ENCODE data around the gene EXOSC5. TPM values are rescaled to one million over a fixed set of nuclear protein-coding genes. Genes with fewer than 3 reads are reported as not detected.

The EXOSC5 gene
- total and polyA plus RNA-seq, 2 of the 13 experiments (the other 11 are each of a cell fraction or from before 2014, with no cell fraction given) = 24.1 to 26.5 TPM

GRCh38 chr19:41352609-41353465 is 44.3 kb downstream of the EXOSC5 start (continued):
- TF ChIP-seq ZBTB40 (IDR thresholded peaks at IDR 0.05) = no peak
- no peak for TF ChIP-seq ZBTB40 (CRISPR knock-in tag; IDR thresholded peaks at IDR 0.05)
- TF ChIP-seq ZNF777 (CRISPR knock-in tag; IDR thresholded peaks at IDR 0.05) = no peak
- no peak for TF ChIP-seq ZNF557 (CRISPR knock-in tag; IDR thresholded peaks at IDR 0.05)
- no peak for TF ChIP-seq ZNF75D (CRISPR knock-in tag; IDR thresholded peaks at IDR 0.05; ENCODE audit: borderline replicate concordance)
- no peak for TF ChIP-seq ZNF431 (CRISPR knock-in tag; IDR thresholded peaks at IDR 0.05; ENCODE audit: borderline replicate concordance, low read depth)
- no peak for TF ChIP-seq DPF2 (CRISPR knock-in tag; IDR thresholded peaks at IDR 0.05; ENCODE audit: borderline replicate concordance, low read depth)
- no peak for TF ChIP-seq MEIS1 (CRISPR knock-in tag; IDR thresholded peaks at IDR 0.05; ENCODE audit: borderline replicate concordance)
- peak; percentile 31; the same call in 1 of the 2 replicates for TF ChIP-seq PHF20 (CRISPR knock-in tag; IDR thresholded peaks at IDR 0.05)
- TF ChIP-seq ZNF773 (CRISPR knock-in tag; IDR thresholded peaks at IDR 0.05; ENCODE audit: borderline replicate concordance) = no peak
- TF ChIP-seq ZNF501 (CRISPR knock-in tag; IDR thresholded peaks at IDR 0.05) = peak; percentile 73
- TF ChIP-seq ZEB1 (IDR thresholded peaks at IDR 0.05; ENCODE audit: insufficient replicate concordance, low read depth) = no peak
- TF ChIP-seq KMT2B (CRISPR knock-in tag; IDR thresholded peaks at IDR 0.05) = no peak
- TF ChIP-seq ZNF274 (CRISPR knock-in tag; IDR thresholded peaks at IDR 0.05) = no peak
- TF ChIP-seq ZNF205 (CRISPR knock-in tag; IDR thresholded peaks at IDR 0.05) = no peak
- TF ChIP-seq KLF11 (CRISPR knock-in tag; IDR thresholded peaks at IDR 0.05) = no peak
- TF ChIP-seq SMAD3 (CRISPR knock-in tag; IDR thresholded peaks at IDR 0.05) = no peak
- TF ChIP-seq CHCHD3 (CRISPR knock-in tag; IDR thresholded peaks at IDR 0.05) = no peak
- peak; percentile 62; the same call in 1 of the 2 replicates for TF ChIP-seq ZMAT3 (CRISPR knock-in tag; conservative IDR thresholded peaks at IDR 0.05)
- TF ChIP-seq ZNF263 (CRISPR knock-in tag; IDR thresholded peaks at IDR 0.05) = peak; percentile 66; the same call in 1 of the 2 replicates
- TF ChIP-seq ZNF737 (CRISPR knock-in tag; IDR thresholded peaks at IDR 0.05; ENCODE audit: borderline replicate concordance) = no peak
- no peak for TF ChIP-seq CREB1 (IDR thresholded peaks at IDR 0.05)
- no peak for TF ChIP-seq CREB1 (CRISPR knock-in tag; IDR thresholded peaks at IDR 0.05)
